ENCODE results near the gene CBARP. TPM values are rescaled to one million over a fixed set of nuclear protein-coding genes. Genes with fewer than 3 reads are reported as not detected.
A peak's percentile ranks its signal among the peaks of the same experiment; 100 is the strongest.

CBARP gene, protein sequence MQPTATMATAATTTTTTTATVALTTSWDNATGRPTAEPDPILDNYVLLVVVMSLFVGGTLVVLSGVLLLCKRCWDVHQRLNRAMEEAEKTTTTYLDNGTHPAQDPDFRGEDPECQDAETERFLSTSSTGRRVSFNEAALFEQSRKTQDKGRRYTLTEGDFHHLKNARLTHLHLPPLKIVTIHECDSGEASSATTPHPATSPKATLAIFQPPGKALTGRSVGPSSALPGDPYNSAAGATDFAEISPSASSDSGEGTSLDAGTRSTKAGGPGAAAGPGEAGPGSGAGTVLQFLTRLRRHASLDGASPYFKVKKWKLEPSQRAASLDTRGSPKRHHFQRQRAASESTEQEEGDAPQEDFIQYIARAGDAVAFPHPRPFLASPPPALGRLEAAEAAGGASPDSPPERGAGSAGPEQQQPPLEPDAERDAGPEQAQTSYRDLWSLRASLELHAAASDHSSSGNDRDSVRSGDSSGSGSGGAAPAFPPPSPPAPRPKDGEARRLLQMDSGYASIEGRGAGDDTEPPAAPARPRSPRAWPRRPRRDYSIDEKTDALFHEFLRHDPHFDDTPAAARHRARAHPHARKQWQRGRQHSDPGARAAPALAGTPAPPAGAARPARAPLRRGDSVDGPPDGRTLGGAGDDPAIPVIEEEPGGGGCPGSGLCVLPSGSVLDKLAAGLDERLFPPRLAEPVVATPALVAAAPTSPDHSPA
- 3.5 and 3.7 TPM in 2 replicates for total RNA-seq

DNA sequence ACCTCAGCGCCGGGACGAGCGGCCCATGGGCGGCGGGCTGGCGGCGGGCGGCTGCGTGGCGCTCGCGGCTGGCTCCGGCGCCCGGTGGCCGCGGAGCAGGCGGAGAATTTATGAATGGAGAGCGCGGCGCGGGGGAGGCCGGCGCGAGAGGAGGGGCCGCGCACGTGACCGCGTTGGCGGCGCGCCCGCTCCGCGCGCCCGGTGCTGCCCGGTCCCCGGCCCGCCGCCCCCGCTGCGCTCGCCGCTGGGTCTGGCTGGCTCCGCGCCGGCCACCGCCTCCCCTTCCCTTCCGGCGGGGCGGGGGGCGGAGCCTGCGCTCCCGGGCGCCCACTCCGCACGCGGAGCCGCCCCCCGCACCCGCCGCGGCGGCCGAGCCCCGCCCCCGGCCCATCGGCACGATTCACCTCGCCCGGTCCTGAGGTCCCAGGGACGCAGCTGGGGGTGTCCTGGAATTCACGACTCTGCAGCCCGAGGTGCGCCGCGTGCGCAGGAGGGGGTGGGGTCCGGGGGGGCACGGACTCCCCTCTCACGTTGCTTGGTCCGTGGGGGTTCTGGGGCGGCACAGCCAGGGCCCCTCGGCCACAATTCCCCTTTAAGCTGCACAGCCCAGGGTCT, at the start of gene CBARP:
Gene CBARP (minus strand): TSS at position 252 of the 615 bp plus-strand sequence. CDS start 1,905 bp downstream, outside the sequence.
- Mint-ChIP-seq H3K9me3 (no peaks in the 10 kb centered on the region), H3K36me3 (ENCODE audit: low read depth) (no peaks in the 10 kb centered on the region), H3K27ac (peak within 1 kb of the TSS; percentile 69), H3K4me1 (ENCODE audit: low read depth) (peaks cover 20% of the 10 kb centered on the region), H3K27me3 (ENCODE audit: low read depth) (peaks cover 13% of the 10 kb centered on the region), H3K4me3 (ENCODE audit: low read depth) (peak within 1 kb of the TSS; percentile 70)
- no peak for DNase-seq (ENCODE audit: low spot score)
- intact Hi-C loops (cut with micrococcal nuclease) = no loop called here

DNA sequence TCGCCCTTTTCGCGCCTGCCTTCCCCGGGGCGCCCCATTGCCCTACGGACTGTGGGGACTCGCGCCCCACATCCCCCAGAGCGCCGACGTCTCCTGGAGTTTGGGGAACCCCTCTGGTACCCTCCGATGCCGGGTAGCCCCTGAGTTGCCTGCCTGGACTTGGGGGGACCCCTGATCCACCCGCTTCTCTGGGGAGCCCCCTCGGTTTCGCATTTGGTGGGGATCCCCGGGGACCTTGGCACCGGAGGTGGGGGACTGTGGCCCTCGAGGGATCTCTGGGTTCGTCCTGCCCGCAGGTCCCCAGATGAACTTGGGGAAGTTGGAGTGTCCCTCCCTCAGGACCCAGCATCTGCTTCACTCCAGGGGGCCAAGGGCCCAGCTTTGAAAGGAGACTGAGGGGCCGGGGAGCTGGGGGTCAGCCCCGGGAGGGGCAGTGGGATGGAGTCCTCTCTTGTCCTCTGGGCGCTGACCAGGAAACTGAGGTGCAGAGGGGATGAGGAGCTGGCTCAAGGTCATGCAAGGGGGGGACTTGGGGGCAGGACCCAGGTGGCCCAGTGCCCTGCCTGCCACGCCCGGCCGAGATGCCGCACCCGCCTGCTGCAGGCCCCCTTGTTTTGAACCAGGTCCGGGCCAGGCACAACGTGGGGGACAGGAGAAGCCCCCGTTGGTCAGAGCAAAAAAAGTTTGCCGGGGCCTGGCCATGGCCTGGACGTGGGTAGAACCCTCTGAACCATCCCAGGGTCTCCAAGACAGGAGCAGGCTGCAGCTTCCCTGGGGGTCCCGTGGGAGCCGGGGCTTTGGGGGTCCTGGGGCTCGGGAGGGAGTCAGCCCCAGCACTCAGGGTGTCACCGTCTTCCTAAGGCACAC, 48.9 kb upstream of the CBARP start:
- Mint-ChIP-seq H3K4me3 (ENCODE audit: low read depth) (peak overlapping the region; percentile 15), H3K36me3 (ENCODE audit: low read depth) (no peaks in the 10 kb centered on the region), H3K27ac (no peak overlapping the region), H3K9me3 (no peaks in the 10 kb centered on the region), H3K27me3 (ENCODE audit: low read depth) (peaks cover 20% of the 10 kb centered on the region), H3K4me1 (ENCODE audit: low read depth) (no peaks in the 10 kb centered on the region)
- intact Hi-C loops (cut with micrococcal nuclease) = no loop called here
- no peak for DNase-seq (ENCODE audit: low spot score)

DNA sequence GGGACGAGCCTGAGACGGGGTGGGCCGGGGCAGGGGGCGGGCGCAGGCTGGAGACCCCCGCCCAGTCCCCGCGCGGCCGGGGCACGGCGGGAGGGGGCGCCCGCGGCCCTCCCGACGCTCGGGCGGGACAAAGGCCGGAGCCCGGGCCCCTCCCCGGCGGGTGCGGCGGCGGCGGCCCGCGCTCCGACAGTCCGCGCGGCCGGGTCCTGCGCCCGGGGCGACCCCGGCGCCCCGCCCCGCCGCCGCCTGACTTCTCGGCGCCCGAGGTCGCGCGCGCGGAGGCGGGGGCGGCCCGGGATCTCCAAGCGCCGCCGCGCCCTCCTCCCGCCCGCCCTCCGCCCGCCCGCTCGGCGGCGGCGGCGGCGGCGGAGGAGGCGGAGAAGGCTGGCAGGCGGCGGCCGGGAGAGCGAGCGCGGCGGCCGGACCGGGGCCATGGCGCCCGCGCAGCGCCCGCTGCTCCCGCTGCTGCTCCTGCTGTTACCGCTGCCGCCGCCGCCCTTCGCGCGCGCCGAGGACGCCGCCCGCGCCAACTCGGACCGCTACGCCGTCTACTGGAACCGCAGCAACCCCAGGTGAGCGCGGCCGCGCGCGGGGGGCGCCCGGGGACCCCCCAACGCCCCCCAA, 48.0 kb upstream of the CBARP start, which contains the start of gene EFNA2:
Gene EFNA2 (plus strand): TSS at position 137 of the 624 bp plus-strand sequence. CDS start 296 bp downstream, at position 433.
- H3K27ac Mint-ChIP-seq = no peak within 1 kb of the TSS
- peak within 1 kb of the TSS; percentile 22 for H3K4me3 Mint-ChIP-seq (ENCODE audit: low read depth)
- H3K27me3 Mint-ChIP-seq (ENCODE audit: low read depth) = peaks cover 22% of the 10 kb centered on the region
- H3K4me1 Mint-ChIP-seq (ENCODE audit: low read depth) = no peaks in the 10 kb centered on the region
- no peaks in the 10 kb centered on the region for H3K36me3 Mint-ChIP-seq (ENCODE audit: low read depth)
- no peaks in the 10 kb centered on the region for H3K9me3 Mint-ChIP-seq
- intact Hi-C loops (cut with micrococcal nuclease) = no loop called here
- no peak for DNase-seq (ENCODE audit: low spot score)

DNA sequence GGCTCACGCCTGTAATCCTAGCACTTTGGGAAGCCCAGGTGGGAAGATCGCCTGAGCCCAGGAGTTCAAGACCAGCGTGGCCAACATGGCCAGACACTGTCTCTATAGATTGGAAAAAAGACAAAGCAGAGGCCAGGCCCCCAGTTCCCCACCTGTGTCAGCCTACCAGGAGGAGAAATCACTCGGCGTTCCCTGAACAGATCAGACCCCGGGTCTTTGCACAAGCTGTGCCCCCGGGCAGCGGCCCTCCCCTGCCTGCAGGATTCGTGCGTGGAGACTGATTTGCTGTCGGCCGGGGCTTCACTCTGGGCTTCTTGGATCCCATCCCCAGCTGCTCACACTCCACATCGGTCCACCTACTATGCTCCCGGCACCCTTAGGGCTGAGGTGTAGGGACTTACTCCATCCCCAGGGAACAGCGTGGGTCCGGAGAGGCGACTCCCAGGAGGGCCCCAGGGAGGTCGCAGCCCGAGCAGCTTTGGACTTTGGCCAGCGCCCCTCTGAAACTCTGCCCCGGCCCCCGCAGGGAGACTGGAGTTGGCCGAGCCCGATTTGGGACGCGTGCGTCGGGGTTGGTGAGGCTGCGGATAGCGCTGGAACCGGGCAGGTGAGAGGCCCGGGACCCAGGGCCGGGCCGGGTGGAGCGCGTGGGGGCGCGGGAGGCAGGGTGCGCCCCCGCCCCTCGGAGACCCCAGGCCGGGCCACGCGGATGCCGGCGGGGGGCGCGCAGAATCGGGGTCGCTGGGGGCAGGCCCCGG, 47.4 kb upstream of the CBARP start:
- H3K9me3 Mint-ChIP-seq = no peaks in the 10 kb centered on the region
- H3K36me3 Mint-ChIP-seq (ENCODE audit: low read depth) = peaks cover 4% of the 10 kb centered on the region
- H3K27ac Mint-ChIP-seq = no peak overlapping the region
- H3K4me3 Mint-ChIP-seq (ENCODE audit: low read depth) = peak overlapping the region; percentile 22
- DNase-seq (ENCODE audit: low spot score) = no peak
- H3K27me3 Mint-ChIP-seq (ENCODE audit: low read depth) = peaks cover 22% of the 10 kb centered on the region
- intact Hi-C loops (cut with micrococcal nuclease) = loop anchor here (5.0 kb wide), 1 partner anchor 77 kb away; no protein-coding TSS in a partner anchor
- H3K4me1 Mint-ChIP-seq (ENCODE audit: low read depth) = no peaks in the 10 kb centered on the region

DNA sequence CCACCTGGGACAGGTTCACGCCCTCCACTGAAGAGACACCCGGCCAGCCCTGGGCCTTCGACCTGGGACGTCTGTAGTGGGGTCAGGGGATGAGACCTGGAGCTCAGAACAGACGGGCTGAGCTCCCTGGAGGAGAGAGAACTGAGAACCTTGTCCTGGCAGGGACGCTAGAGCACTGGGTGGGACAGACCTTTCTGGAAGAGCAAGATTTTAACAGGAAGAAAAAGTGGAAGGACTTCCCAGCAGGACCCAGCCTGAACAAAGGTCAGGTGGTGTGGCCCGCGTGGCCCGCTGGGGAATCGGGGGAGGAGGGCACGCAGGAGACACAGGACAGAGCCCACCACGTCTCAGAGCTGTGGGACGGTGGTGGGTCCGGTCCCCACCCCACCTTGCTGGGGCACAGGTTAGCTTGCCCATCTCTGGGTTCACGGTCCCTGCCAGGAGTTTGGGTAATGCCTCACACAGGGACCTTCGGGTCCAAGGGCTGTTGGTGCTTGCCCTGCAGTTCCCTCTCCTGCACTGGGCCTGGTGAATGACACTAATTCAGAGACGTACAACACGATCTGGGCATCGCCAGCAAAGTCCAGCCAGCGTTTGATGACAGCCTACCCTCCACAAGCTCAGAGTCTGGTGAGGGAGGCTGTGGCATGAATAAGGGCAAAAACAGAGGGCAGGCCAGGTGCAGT, 46.6 kb upstream of the CBARP start:
- Mint-ChIP-seq H3K27ac (no peak overlapping the region), H3K4me1 (ENCODE audit: low read depth) (peaks cover 6% of the 10 kb centered on the region), H3K9me3 (no peaks in the 10 kb centered on the region), H3K27me3 (ENCODE audit: low read depth) (peaks cover 22% of the 10 kb centered on the region), H3K4me3 (ENCODE audit: low read depth) (peak overlapping the region; percentile 22), H3K36me3 (ENCODE audit: low read depth) (peaks cover 11% of the 10 kb centered on the region)
- intact Hi-C loops (cut with micrococcal nuclease) = loop anchor here (5.0 kb wide), 1 partner anchor 78 kb away; no protein-coding TSS in a partner anchor
- DNase-seq (ENCODE audit: low spot score) = no peak

DNA sequence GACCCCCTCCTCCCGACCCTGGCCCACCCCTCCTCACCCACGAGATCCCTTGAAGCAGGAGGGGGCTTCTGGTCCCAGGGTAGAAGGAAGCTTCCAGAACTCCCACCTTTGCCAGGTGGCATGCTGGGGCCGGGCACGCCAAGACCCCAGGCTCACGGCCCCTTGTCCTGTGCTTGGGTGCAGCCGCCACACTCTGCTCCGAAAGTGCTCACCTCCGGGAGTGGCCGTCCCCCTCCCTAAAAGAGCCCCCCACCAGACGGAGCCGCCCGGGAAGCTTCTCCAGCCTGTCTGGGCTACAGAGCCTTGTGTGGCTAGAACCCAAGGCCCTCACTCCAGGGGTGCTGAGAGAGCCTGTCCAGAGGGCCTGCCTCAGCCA, 46.1 kb upstream of the CBARP start:
- H3K27ac Mint-ChIP-seq = no peak overlapping the region

DNA sequence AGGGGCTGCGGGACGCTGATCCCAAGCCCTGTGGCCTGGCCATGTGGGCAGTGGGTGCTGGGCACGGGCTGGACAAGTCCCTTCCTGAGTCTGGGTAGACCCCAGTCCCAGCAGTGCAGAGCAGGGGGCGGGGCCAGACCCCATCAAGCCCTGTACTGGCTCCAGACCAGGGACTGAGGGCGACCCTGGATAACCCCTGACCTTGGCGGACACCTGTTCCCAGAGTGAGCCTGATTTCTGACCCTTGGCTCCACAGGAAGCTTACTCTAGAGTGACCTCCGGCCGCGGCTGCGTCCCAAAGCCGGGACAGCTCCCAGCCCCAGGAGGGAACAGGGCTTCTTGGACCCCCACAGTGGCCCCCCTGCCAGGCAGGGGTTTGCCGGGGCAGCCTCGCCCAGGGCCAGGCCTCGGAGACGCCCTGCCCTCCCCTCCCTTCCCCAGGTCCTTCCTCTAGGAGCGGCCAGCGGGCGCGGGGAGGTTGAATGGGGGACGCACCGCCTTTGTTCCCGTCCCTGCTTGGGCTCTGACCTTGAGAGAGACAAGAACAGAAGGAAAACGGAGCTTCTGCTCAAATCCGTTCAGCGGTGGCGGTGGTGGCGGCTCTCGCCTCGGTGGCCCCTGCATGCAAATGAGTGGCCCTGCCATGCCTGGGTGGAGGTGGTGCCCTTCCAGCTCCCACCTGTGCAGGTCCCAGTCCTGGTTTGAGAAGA, 45.6 kb upstream of the CBARP start:
- Mint-ChIP-seq H3K27me3 (ENCODE audit: low read depth) (peaks cover 22% of the 10 kb centered on the region), H3K4me3 (ENCODE audit: low read depth) (no peak overlapping the region), H3K27ac (no peak overlapping the region), H3K9me3 (no peaks in the 10 kb centered on the region), H3K4me1 (ENCODE audit: low read depth) (peaks cover 6% of the 10 kb centered on the region), H3K36me3 (ENCODE audit: low read depth) (peaks cover 19% of the 10 kb centered on the region)
- no peak for DNase-seq (ENCODE audit: low spot score)
- intact Hi-C loops (cut with micrococcal nuclease) = loop anchor here (5.0 kb wide), 1 partner anchor 79 kb away; no protein-coding TSS in a partner anchor

More for the DNA sequence above, 46.1 kb upstream of the CBARP start:
- peaks cover 17% of the 10 kb centered on the region for H3K36me3 Mint-ChIP-seq (ENCODE audit: low read depth)
- no peaks in the 10 kb centered on the region for H3K9me3 Mint-ChIP-seq
- intact Hi-C loops (cut with micrococcal nuclease) = loop anchor here (5.0 kb wide), 1 partner anchor 78 kb away; no protein-coding TSS in a partner anchor
- no peak for DNase-seq (ENCODE audit: low spot score)
- H3K4me3 Mint-ChIP-seq (ENCODE audit: low read depth) = no peak overlapping the region
- peaks cover 6% of the 10 kb centered on the region for H3K4me1 Mint-ChIP-seq (ENCODE audit: low read depth)
- peaks cover 22% of the 10 kb centered on the region for H3K27me3 Mint-ChIP-seq (ENCODE audit: low read depth)

DNA sequence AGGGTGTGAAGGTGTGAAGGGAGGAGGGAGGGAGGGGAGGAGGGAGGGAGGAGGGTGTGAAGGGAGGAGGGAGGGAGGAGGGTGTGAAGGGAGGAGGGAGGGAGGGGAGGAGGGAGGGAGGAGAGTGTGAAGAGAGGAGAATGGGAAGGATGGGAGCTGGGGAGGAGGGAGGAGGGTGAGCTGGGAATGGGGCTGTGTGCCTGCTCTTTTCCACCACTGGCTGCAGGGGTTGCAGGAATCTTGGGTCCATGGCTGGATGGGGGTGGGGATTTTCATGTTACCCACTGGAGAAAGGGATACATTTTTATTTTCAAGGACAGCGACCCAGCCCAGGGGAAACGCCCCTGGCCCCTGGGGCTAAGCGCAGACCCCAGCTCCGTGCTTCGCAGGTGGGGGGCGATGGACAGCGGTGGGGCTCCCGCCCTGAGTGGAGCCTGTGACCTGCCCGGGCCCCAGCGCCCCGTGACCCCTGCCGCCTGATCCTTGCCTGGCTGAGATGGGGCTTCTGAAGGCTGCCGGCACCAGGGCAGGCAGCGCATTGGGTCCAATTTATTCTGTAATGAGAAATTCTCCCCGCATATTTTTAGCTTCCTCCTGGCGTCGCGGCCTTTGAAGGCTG, 44.9 kb upstream of the CBARP start:
- intact Hi-C loops (cut with micrococcal nuclease) = loop anchor here (5.0 kb wide), 1 partner anchor 80 kb away; no protein-coding TSS in a partner anchor
- peaks cover 23% of the 10 kb centered on the region for H3K36me3 Mint-ChIP-seq (ENCODE audit: low read depth)
- H3K4me1 Mint-ChIP-seq (ENCODE audit: low read depth) = peaks cover 8% of the 10 kb centered on the region

DNA sequence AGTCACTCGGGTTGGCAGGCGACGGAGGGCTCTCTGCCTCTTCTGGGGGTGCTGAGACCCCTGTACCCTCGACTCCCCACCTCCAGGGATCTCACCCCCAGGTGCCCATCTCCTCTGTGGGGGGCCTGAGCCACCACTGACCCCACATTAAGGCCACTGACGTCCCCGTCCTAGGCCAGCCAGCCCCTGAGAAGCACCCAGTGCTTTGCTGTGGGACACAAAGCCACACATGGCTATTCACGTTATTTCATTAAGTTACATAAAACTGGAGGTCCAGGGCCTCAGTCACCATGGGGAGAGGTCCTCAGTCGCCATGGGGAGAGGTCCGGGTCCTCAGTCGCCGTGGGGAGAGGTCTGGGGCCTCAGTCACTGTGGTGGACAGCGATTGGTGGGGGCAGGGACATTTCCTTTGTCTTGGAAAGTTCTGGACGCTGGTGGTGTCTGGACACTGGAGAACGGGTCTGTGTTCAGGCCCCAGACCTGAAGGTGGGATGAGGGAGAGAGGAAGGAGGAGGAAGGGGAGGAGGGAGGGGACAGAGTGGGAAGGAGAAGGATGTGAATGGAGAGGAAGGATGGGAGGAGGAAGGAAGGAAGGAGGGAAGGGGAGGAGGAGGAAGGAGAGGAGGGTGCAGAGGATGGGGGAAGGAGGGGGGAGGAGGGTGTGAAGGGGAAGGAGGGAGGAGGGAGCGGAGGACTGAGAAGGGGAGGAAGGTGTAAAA, 43.9 kb upstream of the CBARP start:
- no peak for DNase-seq (ENCODE audit: low spot score)
- intact Hi-C loops (cut with micrococcal nuclease) = loop anchor here (5.0 kb wide), 1 partner anchor 81 kb away; no protein-coding TSS in a partner anchor
- H3K36me3 Mint-ChIP-seq (ENCODE audit: low read depth) = peaks cover 27% of the 10 kb centered on the region
- H3K4me3 Mint-ChIP-seq (ENCODE audit: low read depth) = no peak overlapping the region
- peaks cover 21% of the 10 kb centered on the region for H3K27me3 Mint-ChIP-seq (ENCODE audit: low read depth)
- H3K9me3 Mint-ChIP-seq = no peaks in the 10 kb centered on the region
- no peak overlapping the region for H3K27ac Mint-ChIP-seq
- peaks cover 9% of the 10 kb centered on the region for H3K4me1 Mint-ChIP-seq (ENCODE audit: low read depth)

More for the DNA sequence above, 44.9 kb upstream of the CBARP start:
- H3K4me3 Mint-ChIP-seq (ENCODE audit: low read depth) = no peak overlapping the region
- peaks cover 22% of the 10 kb centered on the region for H3K27me3 Mint-ChIP-seq (ENCODE audit: low read depth)
- H3K27ac Mint-ChIP-seq = no peak overlapping the region
- H3K9me3 Mint-ChIP-seq = no peaks in the 10 kb centered on the region
- no peak for DNase-seq (ENCODE audit: low spot score)

Data from activated T-helper 2 cell treated with anti-CD3 and anti-CD28 coated beads, Interferon-gamma antibody, Interleukin-2, Interleukin-4, amounts not matched to agents 10 μg/mL and 5 μg/mL and 100 μg/mL, durations not matched to agents 14 hours and 24 hours and 36 hours (primary cell).